Right ventricle myocardium inferior (tissue), 1 donor: ENCODE measurements around the gene PHYKPL. TPM values are rescaled to one million over a fixed set of nuclear protein-coding genes. Genes with fewer than 3 reads are reported as not detected.
A peak's percentile ranks its signal among the peaks of the same experiment; 100 is the strongest.

Experiments
- ATAC-seq: fragments of 200-7000 bp; cut with Tn5 transposase; one replicate; pipeline ENCODE4 v1.9.1; 2020; ENCODE audit warnings: mild to moderate bottlenecking, moderate library complexity
- DNase-seq: peaks from one replicate; pipeline ENCODE4 v3.0.0; 2021; ENCODE audit errors: missing footprints
- intact Hi-C: fragments of 100-400 bp; cut with DNase I; formaldehyde crosslinking; loops from one replicate; pipeline ENCODE4 v1.11.0; 2022
- total RNA-seq: library from RNA; stranded (reverse); fragmentation: NEBNext Ultra II Directional; extraction: Animal tissue kit (Norgen Biotek cat#: 25700); gene quantifications from one replicate; pipeline ENCODE4 v1.2.1, GENCODE V29; 2021
- donor health status: DM: no; HTN: yes; CAD: no; lungs with severe emphysema.

Gene PHYKPL
- total RNA-seq, 1 donor from 2014 or later, result 34.5 TPM

DNA sequence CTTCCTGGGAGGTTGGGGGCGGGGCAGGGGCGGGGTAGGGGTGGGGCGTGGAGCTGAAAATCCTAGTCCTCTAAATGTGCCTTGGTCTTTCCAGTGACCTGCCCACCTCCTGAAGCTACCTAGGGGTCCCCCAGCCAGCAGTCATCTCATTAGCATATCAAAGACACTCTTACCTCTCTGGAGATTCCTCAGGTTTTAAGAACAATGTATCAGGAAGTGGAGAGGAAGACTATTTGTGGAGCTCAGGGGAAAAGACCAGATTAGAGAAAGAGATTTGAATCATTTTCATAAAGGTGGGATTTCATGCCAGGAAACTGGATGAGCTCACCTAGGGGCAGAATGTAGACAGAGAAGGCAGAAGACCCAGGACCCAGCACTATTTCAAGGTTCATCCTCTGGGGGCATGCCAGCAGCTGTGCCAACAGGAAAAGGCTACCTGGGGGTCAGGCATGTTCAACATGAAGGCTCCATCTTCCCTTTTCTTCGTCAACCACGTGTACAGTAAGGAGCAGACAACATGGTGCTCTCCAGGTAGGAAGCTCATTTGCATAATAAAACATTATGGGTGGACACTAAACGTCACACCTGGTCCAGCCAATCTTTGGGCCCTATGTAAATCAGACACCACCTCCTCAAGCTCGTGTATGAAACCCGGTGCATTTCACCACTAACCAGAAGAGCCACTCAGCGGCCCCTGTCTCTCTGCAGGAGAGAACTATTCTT, 52.3 kb downstream of the PHYKPL start:
- intact Hi-C loops, result no loop called here
- ATAC-seq, result no peak
- DNase-seq, result no peak

DNA sequence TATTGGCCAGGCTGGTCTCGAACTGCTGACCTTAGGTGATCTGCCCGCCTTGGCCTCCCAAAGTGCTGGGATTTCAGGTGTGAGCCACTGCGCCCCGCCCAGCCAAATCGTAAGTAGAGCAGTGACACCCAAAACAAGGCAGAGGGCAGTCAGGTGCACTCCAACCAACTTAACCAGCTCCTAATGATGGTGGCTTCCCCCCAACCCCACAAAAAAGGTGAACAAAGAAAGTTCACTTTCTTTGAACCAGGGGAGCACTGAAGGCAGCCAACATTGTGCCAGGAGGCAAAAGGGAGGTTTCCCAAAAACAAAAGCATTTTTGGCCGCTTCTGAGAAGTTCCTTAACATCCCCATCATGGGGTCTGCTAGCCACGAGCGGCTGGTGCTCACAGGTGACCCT, 55.0 kb downstream of the PHYKPL start:
- no peak for ATAC-seq
- no peak for DNase-seq
- intact Hi-C loops, result no loop called here

DNA sequence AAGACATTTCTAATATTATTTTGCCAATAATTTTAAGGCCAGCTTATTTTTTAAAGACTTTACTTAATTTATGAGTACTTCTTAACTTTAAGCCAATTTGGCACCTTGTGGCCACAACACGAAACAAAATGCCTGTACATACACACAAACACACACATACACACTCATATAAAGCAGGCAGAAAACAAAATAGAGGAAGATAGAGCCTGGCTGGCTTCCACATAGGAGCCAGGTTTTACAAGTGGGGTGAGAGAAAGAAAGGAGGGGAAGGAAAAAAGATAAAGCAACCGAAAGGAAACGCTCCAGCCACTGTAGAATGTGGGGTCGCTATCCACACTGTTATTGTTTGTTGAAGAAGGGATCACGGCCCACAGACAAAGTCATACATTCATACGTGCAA, 55.8 kb downstream of the PHYKPL start:
- intact Hi-C loops, result no loop called here
- no peak for DNase-seq
- ATAC-seq, result no peak

DNA sequence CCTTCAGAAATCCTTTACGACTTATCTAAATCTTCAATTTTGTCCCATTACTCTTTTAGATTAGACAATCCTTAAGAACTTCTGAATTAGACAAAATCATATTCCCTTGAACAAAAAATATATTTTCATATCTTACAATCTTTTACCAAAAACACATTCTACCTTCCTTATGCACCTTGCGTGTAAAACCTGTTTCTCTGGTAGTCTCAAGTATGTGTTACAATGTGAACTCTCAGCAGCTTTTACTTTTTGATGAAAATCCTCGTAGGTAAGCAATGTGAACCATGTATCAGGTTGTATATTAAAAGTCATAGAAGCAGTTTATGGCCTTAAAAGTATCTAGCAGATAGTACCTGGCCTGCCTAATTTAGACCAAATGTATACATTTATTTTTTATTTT, 58.1 kb downstream of the PHYKPL start:
- no peak for ATAC-seq
- intact Hi-C loops, result no loop called here
- no peak for DNase-seq

DNA sequence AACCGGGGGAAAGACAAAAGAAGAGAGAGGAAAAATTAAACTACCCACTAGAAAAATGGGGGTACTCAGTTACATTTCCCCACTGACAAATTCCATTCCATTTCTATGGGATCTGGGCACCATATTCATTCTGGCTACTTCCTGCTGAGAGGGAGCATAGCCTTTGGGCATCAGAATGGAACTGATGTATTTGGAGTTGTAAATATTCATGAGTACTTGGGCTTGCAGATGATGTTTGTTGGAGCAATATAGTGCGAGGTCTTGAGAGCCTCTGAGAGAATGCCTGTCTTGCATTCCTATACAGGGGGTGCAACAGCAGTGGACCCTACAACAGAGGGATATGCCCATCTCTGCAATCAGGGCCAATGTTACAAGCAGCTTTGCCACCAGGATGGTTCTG, 62.1 kb downstream of the PHYKPL start:
- intact Hi-C loops, result no loop called here
- ATAC-seq (no peak), DNase-seq (no peak)

DNA sequence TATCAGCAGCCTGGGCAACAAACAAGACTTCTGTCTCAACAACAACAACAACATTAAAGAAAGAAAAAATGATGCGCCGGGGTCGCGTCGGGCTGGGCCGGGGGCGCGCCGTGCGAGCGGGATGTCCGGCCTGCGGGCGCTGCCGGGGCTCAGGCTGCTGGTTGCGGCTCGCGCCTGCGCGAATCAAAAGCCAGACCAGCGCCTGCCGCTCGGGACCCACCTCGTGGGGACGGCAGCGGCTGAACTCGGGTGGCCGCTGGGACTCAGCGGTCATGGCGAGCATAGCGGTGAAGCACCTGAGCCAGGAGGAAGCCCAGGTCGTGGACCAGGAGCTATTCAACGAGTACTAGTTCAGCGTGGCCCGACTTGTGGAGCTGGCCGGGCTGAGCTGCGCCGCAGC, 67.0 kb downstream of the PHYKPL start:
- intact Hi-C loops, result no loop called here
- no peak for ATAC-seq
- no peak for DNase-seq

DNA sequence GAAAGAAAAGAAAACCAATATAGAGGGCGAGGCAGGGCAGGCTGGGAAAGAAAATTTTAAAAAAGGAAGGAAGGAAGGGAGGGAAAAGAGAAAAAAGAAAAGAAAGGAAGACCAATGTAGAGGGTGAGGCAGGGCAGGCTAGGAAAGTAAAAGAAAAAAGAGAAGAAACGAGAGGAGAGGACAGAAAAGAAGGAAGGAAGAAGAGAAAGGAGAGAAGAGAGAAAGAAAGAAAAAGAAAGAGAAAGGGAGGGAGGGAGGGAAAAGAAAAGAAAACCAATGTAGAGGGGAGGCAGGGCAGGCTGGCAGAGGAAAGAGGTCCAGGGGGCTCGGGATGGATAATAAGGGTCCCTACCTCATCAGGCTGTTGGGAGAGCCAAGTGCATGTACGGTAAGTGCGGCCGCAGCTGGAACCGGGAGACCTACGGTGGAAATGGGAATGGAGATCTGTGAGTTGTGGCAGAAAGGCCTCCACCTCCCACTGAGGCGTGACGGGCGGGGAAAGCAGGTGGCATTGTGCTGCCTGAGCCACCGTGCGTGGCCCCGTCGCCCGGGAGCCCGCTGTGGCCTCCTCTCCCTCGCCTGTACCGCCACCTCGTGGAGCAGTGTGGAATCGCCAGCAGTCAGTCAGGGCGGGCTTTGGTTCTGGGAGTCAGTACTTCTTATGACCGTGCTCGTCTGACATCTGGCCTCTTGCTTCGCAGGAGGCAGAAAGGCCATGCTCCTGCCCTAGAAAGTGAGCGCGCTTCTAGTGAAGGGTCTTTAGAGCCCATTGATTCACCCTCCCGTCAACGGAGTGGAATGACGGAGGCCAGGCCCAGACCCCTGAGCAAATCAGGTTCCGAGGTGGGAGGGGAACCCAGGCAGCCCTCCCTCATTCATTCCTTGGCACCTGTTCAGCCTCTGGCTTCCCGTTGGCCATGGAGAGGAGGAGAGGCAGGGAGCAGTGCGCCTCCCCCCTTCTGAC, 68.5 kb downstream of the PHYKPL start:
- ATAC-seq (peak; percentile 91), DNase-seq (peak; percentile 93)
- intact Hi-C loops, result loop anchor here (1.0 kb wide), 1 partner anchor 88 kb away; no protein-coding TSS in a partner anchor

DNA sequence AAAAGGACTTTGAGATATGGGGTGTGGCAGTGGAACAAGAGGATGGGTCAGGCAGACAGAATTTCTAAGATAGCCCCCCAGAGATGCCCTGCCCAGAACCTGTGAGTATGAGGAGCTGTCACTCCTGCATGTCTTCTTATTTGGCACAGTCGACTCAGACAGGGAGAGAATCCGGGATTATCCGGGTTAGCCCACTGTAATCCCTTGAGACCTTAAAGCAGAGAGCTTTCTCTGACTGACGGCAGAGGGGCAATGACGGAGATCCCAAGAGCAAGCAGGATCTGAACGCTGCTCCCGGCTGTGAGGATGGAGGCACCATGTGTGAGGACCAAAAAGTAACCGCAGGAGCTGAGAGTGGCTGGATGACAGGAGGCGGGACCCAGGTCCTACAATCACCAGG, 70.1 kb downstream of the PHYKPL start:
- intact Hi-C loops, result no loop called here
- DNase-seq (no peak), ATAC-seq (no peak)

DNA sequence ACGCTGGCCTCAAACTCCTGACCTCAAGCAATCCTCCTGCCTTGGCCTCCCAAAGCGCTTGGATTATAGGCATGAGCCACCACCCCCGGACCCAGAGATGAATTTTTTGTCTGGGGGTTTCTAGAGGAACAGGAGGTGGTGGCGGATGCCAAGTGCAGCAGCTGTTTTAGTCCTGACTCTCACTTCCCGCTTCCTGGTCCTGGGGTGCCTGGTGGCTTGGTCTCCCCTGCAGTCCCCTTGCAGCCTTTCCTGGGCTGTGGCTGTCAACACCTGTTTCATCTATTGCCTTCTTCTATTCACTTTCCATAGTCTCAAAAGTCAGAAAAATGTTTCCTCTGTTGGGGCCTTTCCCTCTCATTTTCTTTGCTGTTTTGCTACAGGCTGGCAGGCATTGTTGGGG, 72.4 kb downstream of the PHYKPL start:
- no peak for ATAC-seq
- intact Hi-C loops, result no loop called here
- no peak for DNase-seq

Other genes with a start within 250 kb of the PHYKPL start
- not detected for gene PROP1, start 236.6 kb downstream of the PHYKPL start, total RNA-seq
- gene N4BP3, start 119.3 kb downstream of the PHYKPL start, total RNA-seq, result 2.9 TPM
- gene RMND5B, start 101.8 kb downstream of the PHYKPL start, total RNA-seq, result 35.2 TPM
- 79.8 TPM for gene NHP2, start 78.9 kb downstream of the PHYKPL start, total RNA-seq
- not detected for gene GMCL2, start 45.4 kb downstream of the PHYKPL start, total RNA-seq
- 85.6 TPM for gene HNRNPAB, start 28.3 kb downstream of the PHYKPL start, total RNA-seq